NCI-H1048 (cell line): ENCODE results near the gene PFN4.
"Not testable (repeated sequence)": the region's sequence is repeated elsewhere in the genome, so short reads cannot be mapped to it uniquely, and the experiment has no call there.

Source experiments
- DNase-seq: peaks from one replicate; lab custom pipeline; 2025; lab: John Stamatoyannopoulos, UW

The PFN4 gene, protein sequence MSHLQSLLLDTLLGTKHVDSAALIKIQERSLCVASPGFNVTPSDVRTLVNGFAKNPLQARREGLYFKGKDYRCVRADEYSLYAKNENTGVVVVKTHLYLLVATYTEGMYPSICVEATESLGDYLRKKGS

DNA sequence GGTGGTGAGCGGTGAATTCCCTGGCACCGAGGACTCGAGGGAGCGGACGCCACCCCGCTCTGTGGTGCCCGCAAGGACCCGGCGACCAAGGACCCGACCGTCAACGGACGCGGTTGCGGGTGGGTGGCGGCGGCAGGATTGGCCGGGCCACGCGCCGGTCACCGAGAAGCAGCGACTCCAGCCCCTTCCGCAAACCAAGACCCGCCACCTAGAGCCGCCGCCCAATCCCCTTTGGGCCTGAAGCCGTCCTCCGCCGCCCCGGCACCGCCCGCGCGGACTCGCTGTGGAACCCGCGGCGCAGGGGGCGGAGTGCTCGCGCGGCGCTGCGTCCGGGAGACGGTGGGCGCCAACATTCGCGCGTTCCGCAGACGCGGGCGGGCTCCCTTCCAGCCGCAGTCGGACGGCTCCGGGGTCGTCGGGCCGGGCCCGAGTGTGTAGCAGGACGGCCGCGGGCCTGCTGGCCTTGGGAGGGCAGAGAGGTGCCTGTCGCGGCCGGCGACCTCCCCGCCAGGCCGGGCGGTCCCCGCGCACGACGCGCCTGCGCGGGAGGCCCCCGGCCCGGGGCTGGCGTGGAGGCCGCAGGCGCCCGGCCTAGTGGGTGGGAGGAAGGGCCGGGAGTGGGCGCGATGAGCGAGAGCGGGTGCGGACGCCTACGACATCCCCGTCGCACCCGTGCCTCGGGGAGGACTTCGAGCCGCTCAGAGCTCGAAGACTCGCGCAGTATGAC is at the start of gene PFN4, which contains the start of gene FAM228B:
Gene PFN4 (minus strand): TSS at position 140 of the 727 bp plus-strand sequence. CDS start 799 bp downstream, outside the sequence.
Gene FAM228B (plus strand): TSS at position 275 of the 727 bp plus-strand sequence. CDS start 893 bp downstream, outside the sequence.
- peak; percentile 33 for DNase-seq

DNA sequence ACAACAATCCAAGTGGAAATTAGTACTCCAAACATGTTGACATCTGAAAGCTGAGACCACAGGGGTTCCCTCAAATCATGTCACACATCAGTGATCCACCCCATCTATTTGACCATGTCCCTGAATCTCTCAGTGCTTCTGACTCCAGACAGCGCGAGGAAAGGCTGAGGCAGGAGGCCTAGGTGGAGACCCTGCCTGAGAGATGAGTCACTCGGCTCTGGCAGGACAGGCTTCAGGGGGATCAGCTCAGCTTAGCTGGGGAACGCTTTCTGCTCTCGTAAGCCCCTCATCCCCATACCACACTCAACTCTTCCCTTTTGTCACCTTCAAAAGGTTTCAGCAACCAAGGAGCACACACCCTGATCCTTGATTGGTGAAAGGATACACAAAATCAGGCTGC is 45.9 kb upstream of the PFN4 start:
- no peak for DNase-seq

DNA sequence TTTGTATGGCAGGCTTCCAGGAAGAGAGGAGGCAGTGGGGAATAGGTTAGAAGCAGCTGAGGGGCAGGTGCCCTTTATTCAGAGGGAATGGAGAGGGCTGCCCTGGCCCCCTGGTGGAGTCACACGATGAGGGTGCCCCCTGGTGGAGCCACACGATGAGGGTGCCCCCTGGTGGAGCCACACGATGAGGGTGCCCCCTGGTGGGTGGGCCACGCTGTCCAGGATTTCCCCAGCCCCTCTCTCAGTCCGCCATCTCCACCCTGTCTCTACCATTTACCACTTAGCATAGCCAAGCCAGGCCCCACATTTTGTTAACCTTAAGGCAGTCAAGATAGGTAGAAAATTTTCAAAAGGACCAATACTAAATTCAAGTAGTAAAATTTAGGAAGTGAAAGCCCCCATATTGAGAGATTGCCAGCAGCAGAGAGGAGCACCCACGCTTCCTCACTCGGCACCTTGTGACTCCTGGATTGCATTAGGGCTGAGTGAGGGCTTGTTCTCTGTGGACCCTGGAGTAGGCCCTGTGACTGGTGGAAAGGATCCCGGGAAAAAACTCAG is 41.4 kb upstream of the PFN4 start:
- no peak for DNase-seq

DNA sequence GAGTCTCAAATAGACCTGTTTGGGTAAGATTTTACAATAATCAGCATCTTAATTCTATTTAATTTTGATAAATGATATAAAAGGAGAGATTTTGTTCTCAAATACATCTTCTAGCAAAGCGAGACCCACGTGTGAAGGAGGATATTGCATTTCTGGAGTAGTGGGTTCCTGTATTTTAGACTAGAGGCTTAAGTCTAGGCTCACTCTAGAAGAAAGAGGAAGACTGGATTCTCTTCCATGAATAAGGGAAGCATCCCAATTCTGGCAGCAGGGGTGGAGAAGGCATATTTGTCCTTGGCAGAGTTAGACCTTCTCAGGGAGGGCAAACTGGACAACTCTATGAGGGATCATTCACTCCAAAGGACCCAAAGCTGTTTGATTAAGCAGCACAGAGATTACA is 40.5 kb upstream of the PFN4 start:
- DNase-seq: no peak

DNA sequence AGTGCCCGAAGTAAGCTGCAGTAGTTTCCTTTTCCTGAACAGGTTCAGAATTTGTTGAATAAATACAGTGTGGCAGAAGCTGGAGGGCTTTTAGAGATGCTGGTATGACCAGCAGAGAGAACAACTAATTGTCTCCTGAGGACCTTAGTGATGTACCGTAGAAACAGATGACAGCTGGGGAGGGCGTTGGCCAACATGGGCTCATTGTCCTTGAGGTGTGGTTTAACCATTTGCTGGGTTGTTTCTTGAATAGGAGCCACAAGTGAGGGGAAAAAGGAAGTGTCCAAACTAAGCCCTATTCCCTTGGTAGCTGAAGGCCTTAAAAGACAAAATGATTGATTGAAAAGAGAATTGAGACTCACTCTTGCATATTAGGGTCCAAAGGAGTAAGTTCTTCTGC is 40.1 kb upstream of the PFN4 start:
- no peak for DNase-seq

GRCh38 chr2:24162494-24162893 is 39.4 kb upstream of the PFN4 start:
- DNase-seq: no peak

GRCh38 chr2:24160761-24161160 is 37.6 kb upstream of the PFN4 start:
- no peak for DNase-seq

DNA sequence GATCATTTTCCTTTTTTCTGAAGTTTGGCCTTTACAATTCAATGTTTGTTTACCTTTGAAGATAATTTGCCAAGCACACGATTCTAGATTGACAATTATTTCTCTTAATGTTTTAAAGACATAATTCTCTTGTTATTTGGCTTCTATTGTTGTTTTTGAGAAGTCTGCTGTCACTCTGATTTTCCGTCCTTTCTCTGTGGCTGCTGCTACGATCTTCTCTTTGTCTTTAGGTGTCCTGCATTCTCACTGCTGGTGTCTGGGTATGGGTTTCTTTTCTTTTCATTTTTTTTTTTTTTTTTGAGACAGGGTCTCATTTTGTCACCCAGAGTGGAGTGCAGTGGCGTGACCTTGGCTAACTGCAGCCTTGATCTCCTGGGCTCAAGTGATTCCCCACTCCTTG is 36.6 kb upstream of the PFN4 start:
- no peak for DNase-seq

DNA sequence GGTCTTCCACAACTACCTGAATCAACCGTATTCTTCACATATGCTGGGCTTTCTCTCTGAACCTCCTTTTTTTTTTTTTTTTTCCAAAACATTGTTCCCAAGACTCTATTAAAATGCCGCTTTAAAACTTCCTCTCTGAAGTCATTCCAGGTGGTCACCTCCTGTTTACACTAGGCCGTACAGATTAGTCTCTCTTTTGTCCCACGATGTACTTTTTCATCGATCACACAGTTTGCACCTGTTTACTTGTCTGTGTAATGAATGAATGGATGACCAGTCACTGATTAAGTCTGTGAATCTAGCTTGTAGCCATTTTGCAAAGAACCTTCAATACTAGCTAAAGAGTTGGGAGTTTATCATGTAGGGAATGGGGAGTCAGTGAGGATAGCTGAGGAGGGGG is 35.0 kb upstream of the PFN4 start:
- DNase-seq: no peak

DNA sequence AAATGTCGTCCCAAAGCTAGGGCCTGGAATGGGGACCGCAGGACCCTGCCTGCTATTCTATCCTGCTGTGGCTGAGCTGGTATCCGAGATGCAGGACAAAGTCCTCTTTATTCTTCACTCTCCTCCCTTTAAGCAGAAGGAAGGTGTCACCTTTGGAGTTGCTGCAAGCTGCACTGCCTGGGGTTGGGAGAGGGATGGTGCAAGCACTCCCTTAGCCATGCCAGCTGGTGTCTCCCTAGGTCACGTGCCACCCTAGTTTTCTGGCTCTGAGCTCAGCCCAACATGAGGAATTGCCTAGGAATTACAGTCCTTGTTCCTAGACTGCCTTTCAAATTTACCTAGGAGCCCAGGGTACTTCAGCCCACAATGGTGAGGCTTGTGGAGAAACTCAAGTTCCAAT is 30.3 kb upstream of the PFN4 start:
- DNase-seq: no peak

- no peak for DNase-seq
Measured at GRCh38 chr2:24152413-24153197, 29.5 kb upstream of the PFN4 start.

GRCh38 chr2:24147364-24147763 is 24.2 kb upstream of the PFN4 start:
- DNase-seq: no peak

- DNase-seq: not testable (repeated sequence)
Measured at GRCh38 chr2:24140305-24140704, 17.2 kb upstream of the PFN4 start.

- DNase-seq: no peak
Measured at GRCh38 chr2:24132543-24132942, 9.4 kb upstream of the PFN4 start.

DNA sequence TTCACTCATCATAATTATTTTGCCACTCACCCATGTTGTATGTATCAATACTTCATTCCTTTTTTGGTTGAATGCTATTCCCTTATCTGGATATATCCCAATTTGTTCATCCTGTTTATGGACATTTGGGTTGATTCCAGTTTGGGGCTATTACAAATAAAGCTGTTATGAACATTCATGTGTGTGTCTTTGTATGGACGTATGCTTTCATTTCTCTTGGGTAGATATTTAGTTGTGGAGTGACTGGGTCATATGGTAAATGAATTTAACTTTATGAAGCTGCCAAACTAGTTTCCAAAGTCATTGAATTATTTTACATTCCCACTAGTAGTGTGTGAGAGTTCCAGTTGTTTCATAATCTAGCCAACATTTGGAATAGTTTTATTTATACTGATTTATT is 2.8 kb upstream of the PFN4 start:
- no peak for DNase-seq

DNA sequence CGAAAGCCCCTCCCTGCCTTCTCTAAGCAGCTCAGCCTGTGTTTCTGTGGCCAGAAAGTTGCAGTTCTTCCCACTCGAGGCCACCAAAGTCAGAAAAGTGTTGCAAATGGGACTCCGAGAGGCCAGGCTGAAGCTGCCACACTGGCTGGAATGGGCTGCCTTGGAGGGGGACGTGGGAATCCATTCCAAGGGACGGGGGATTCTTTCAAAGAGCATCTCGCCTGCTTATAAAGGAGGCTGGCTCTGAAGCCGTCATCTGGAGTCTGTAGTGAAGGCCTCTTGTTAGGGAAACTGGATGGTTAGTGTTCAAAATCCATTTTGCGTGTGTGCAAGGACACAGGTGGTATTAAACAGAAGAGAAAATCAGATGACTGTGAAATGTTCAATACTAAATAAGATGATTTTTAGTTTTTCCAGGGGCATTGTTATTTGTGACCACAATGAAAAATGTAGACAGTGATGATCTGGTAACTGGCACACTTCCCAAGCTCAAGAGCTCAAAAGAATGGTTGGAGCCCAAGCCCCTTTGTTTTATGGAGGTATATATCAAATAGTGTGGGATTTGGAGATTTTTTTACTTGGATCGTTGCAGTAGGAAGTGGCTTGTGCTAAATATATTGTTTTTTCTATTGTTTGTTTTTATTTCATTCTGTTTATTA is 917 bp upstream of the PFN4 start:
- DNase-seq: no peak

DNA sequence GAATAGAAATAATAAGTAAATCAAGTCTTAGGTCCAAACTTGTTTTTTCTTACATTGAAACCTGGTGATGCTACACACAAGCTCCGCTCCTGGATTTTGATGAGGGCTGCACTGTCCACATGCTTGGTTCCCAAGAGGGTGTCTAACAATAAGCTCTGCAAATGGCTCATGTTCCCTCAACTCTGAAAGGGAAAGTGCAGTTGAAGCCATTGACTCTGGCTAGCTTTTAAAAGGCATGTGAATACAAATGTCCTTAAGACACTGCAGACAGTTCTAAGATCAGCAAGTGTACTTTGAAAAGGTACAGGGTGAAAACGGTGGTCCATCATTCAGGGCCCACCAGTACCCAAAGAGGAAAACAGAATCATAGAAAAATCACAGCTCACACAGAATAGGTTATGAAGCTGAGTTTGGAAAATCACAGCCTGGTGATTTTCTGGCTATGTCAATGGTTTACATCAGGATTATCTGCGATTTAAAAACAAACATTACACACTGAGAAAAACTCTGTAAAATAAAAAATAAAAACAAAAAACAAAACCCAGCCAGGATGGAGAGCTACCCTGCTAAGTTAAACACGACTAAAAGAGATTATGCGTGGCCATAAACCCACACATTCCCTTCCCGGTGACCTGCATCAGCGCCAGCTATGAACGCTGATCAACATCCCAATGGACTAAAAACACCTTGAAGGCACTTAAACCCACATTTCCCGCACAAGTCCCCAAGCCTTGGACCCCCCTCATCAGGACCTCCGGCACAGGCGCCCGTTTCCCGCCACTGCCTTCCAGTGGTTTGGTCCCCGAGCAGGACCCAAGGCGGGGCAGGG is 554 bp downstream of the PFN4 start:
- no peak for DNase-seq

GRCh38 chr2:24121469-24121868 is 1.7 kb downstream of the PFN4 start:
- DNase-seq: no peak

GRCh38 chr2:24121066-24121465 is 2.1 kb downstream of the PFN4 start:
- DNase-seq: no peak

DNA sequence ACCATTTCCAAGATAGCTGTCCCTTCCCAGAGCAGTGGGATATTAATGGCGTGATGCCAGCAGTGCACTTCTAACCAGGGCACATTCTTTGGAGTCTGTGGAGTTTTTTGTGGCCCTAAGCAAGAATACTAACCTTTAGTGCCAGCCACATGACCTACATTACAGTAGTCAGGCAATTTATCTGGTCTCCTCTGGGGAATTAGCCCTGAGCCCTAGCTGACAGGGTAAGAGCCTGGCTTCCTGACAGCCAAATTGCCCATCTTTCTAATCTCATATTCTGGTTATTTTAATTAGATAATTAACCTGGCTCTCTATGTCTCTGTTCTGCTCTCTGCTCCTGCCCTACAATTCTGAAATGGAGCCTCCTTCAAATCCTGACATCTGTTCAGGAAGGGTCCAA is 5.2 kb downstream of the PFN4 start:
- no peak for DNase-seq

- no peak for DNase-seq
Measured at GRCh38 chr2:24115057-24115456, 8.1 kb downstream of the PFN4 start.
